HEK293 (cell line): ENCODE results near the gene UBXN10.
"Not testable (repeated sequence)": the region's sequence is repeated elsewhere in the genome, so short reads cannot be mapped to it uniquely, and the experiment has no call there.

ENCODE experiments used
- CTCF ChIA-PET: fragments of 350-600 bp; formaldehyde crosslinking; extraction: SDS; loops from one replicate; lab custom pipeline; 2021; ENCODE audit warnings: antibody characterized with exemption; lab: Yijun Ruan, JAX
- POLR2A ChIA-PET: fragments of 300-600 bp; formaldehyde crosslinking; extraction: SDS; loops from one replicate; lab custom pipeline; 2020; ENCODE audit warnings: antibody characterized with exemption, inconsistent platforms; lab: Yijun Ruan, JAX
- H3K27ac ChIP-seq: fragments of 200-500 bp; sonication (Bioruptor generic); 2 replicates; pipeline ENCODE4 v1.5.1; 2014; ENCODE audit warnings: low read depth, low read length, control low read depth, inconsistent platforms; ENCODE audit errors: extremely low read depth
- H3K36me3 ChIP-seq, 2 experiments: fragments of 200-500 bp in 1 of 2; sonication (Bioruptor generic) in 1 of 2; 1 replicate in 1 of 2; 2 replicates in 1 of 2; pipeline ENCODE4 v1.5.1; 2014 to 2017; ENCODE audit warnings: inconsistent platforms in 2 of 2, low read length in 2 of 2; ENCODE audit not compliant: control insufficient read depth in 2 of 2, insufficient read depth in 1 of 2
- H3K4me1 ChIP-seq: fragments of 200-500 bp; sonication (Bioruptor generic); 2 replicates; pipeline ENCODE4 v1.5.1; 2014; ENCODE audit warnings: mild to moderate bottlenecking, low read length, inconsistent platforms; ENCODE audit not compliant: control insufficient read depth, insufficient read depth
- H3K4me3 ChIP-seq: 2 replicates; pipeline ENCODE4 v1.5.1; 2011; ENCODE audit warnings: low read depth, mild to moderate bottlenecking, control low read depth, low read length, moderate library complexity
- H3K9me3 ChIP-seq: fragments of 200-500 bp; sonication (Bioruptor generic); 2 replicates; pipeline ENCODE4 v1.5.1; 2014; ENCODE audit warnings: low read depth, low read length, inconsistent platforms; ENCODE audit not compliant: control insufficient read depth, insufficient read depth
- BCL11A ChIP-seq: fragments of 450-650 bp; formaldehyde crosslinking; IDR thresholded peaks from 2 replicates; pipeline ENCODE4 v1.5.1; 2016; ENCODE audit warnings: low read depth, missing biosample characterization, missing genetic modification characterization
- GLIS1 ChIP-seq: fragments of 450-650 bp; formaldehyde crosslinking; IDR thresholded peaks from 2 replicates; pipeline ENCODE4 v1.5.1; 2016; ENCODE audit warnings: missing biosample characterization, missing genetic modification characterization
- KLF7 ChIP-seq: fragments of 450-650 bp; formaldehyde crosslinking; IDR thresholded peaks from 2 replicates; pipeline ENCODE4 v1.5.1; 2016; ENCODE audit warnings: missing biosample characterization, missing genetic modification characterization, borderline replicate concordance
- PRDM1 ChIP-seq: fragments of 450-650 bp; formaldehyde crosslinking; IDR thresholded peaks from 2 replicates; pipeline ENCODE4; 2016; ENCODE audit warnings: missing biosample characterization, missing genetic modification characterization
- SCRT1 ChIP-seq: fragments of 450-650 bp; formaldehyde crosslinking; IDR thresholded peaks from 2 replicates; pipeline ENCODE4 v1.5.1; 2016; ENCODE audit warnings: missing biosample characterization, missing genetic modification characterization, borderline replicate concordance
- SETDB1 ChIP-seq: IDR thresholded peaks from one replicate; pipeline ENCODE4 v1.6.1; 2017; ENCODE audit warnings: mild to moderate bottlenecking, low read length, moderate library complexity, mixed read lengths; ENCODE audit not compliant: insufficient read length
- TCF7L2 ChIP-seq: IDR thresholded peaks from 2 replicates; pipeline ENCODE4 v1.6.1; 2011; ENCODE audit warnings: low read depth, mild to moderate bottlenecking, inconsistent platforms, low read length, moderate library complexity, borderline replicate concordance
- TRIM28 ChIP-seq: IDR thresholded peaks from 2 replicates; pipeline ENCODE4 v1.6.1; 2011; ENCODE audit warnings: low read length, control low read depth, borderline replicate concordance
- WT1 ChIP-seq: fragments of 450-650 bp; formaldehyde crosslinking; IDR thresholded peaks from 2 replicates; pipeline ENCODE4 v1.5.1; 2016; ENCODE audit warnings: missing biosample characterization, missing genetic modification characterization
- ZFP3 ChIP-seq: fragments of 450-650 bp; formaldehyde crosslinking; IDR thresholded peaks from 2 replicates; pipeline ENCODE4 v1.5.1; 2016; ENCODE audit warnings: low read depth, missing biosample characterization, missing genetic modification characterization
- ZIC2 ChIP-seq: fragments of 450-650 bp; formaldehyde crosslinking; IDR thresholded peaks from 2 replicates; pipeline ENCODE4 v1.5.1; 2016; ENCODE audit warnings: missing biosample characterization, missing genetic modification characterization
- ZNF157 ChIP-seq: fragments of 450-650 bp; formaldehyde crosslinking; IDR thresholded peaks from 2 replicates; pipeline ENCODE4 v1.5.1; 2016; ENCODE audit warnings: missing biosample characterization, missing genetic modification characterization
- ZNF175 ChIP-seq: fragments of 450-650 bp; formaldehyde crosslinking; IDR thresholded peaks from 2 replicates; pipeline ENCODE4 v1.5.1; 2016; ENCODE audit warnings: missing biosample characterization, missing genetic modification characterization
- ZNF23 ChIP-seq: fragments of 450-650 bp; formaldehyde crosslinking; IDR thresholded peaks from 2 replicates; pipeline ENCODE4 v1.5.1; 2016; ENCODE audit warnings: missing biosample characterization, missing genetic modification characterization, borderline replicate concordance
- ZNF266 ChIP-seq: fragments of 450-650 bp; formaldehyde crosslinking; IDR thresholded peaks from 2 replicates; pipeline ENCODE4 v1.5.1; 2016; ENCODE audit warnings: missing biosample characterization, missing genetic modification characterization, low read depth
- ZNF292 ChIP-seq: fragments of 450-650 bp; formaldehyde crosslinking; IDR thresholded peaks from 2 replicates; pipeline ENCODE4 v1.5.1; 2016; ENCODE audit warnings: low read depth, missing biosample characterization, missing genetic modification characterization, borderline replicate concordance
- ZNF302 ChIP-seq: fragments of 450-650 bp; formaldehyde crosslinking; IDR thresholded peaks from 2 replicates; pipeline ENCODE4 v1.5.1; 2016; ENCODE audit warnings: missing biosample characterization, missing genetic modification characterization, low read depth
- ZNF391 ChIP-seq: fragments of 450-650 bp; formaldehyde crosslinking; IDR thresholded peaks from 2 replicates; pipeline ENCODE4 v1.5.1; 2016; ENCODE audit warnings: low read depth, missing biosample characterization, missing genetic modification characterization, borderline replicate concordance
- ZNF510 ChIP-seq: fragments of 450-650 bp; formaldehyde crosslinking; IDR thresholded peaks from 2 replicates; pipeline ENCODE4 v1.5.1; 2018; ENCODE audit warnings: mild to moderate bottlenecking, missing genetic modification characterization, missing biosample characterization; ENCODE audit not compliant: insufficient replicate concordance
- ZNF544 ChIP-seq: fragments of 450-650 bp; formaldehyde crosslinking; IDR thresholded peaks from 2 replicates; pipeline ENCODE4 v1.5.0; 2017; ENCODE audit warnings: missing biosample characterization, missing genetic modification characterization
- ZNF558 ChIP-seq: fragments of 450-650 bp; formaldehyde crosslinking; IDR thresholded peaks from 2 replicates; pipeline ENCODE4 v1.5.1; 2016; ENCODE audit warnings: missing biosample characterization, missing genetic modification characterization
- ZNF629 ChIP-seq: fragments of 450-650 bp; formaldehyde crosslinking; IDR thresholded peaks from 2 replicates; pipeline ENCODE4 v1.5.1; 2017; ENCODE audit warnings: missing biosample characterization, missing genetic modification characterization
- ZNF658 ChIP-seq: fragments of 450-650 bp; formaldehyde crosslinking; IDR thresholded peaks from 2 replicates; pipeline ENCODE4; 2016; ENCODE audit warnings: missing biosample characterization, missing genetic modification characterization
- TF ChIP-seq, protein P1 (sequence below): fragments of 450-650 bp; formaldehyde crosslinking; IDR thresholded peaks from 2 replicates; pipeline ENCODE4 v1.5.1; 2016; ENCODE audit warnings: missing biosample characterization, missing genetic modification characterization
- TF ChIP-seq, protein P2 (sequence below): fragments of 450-650 bp; formaldehyde crosslinking; IDR thresholded peaks from 2 replicates; pipeline ENCODE4 v1.5.1; 2016; ENCODE audit warnings: missing biosample characterization, missing genetic modification characterization
- TF ChIP-seq, protein P3 (sequence below): fragments of 450-650 bp; formaldehyde crosslinking; IDR thresholded peaks from 2 replicates; pipeline ENCODE4 v1.5.1; 2016; ENCODE audit warnings: missing biosample characterization, missing genetic modification characterization
- TF ChIP-seq, protein P4 (sequence below): fragments of 450-650 bp; formaldehyde crosslinking; IDR thresholded peaks from 2 replicates; pipeline ENCODE4 v1.5.0; 2017; ENCODE audit warnings: missing biosample characterization, missing genetic modification characterization, borderline replicate concordance

The UBXN10 gene

DNA sequence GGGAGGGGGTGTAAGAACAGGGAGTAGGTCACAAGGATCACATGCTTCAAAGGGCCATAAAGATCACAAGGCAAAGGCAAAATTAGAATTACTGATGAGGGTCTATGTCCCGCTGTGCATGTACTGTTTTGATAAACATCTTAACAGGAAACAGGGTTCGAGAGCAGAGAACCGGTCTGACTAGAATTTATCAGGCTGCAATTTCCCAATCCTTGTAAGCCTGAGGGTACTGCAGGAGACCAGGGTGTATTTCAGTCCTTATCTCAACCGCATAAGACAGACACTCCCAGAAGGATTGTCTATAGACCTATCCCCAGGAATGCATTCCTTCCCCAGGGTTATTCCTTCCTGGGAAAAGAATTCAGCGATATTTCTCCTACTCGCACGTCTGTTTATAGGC, 46.7 kb downstream of the UBXN10 start:
- peak; percentile 68; the same call in 1 of the 2 replicates for TF ChIP-seq TCF7L2
- 0 out of 2 replicates have a peak, but pooled peaks have one; percentile 54 for TF ChIP-seq TRIM28
- peak; percentile 36 for TF ChIP-seq SETDB1
- H3K27ac ChIP-seq, H3K9me3 ChIP-seq, POLR2A ChIA-PET, H3K36me3 ChIP-seq, H3K4me1 ChIP-seq, H3K4me3 ChIP-seq: not testable (repeated sequence)
- CTCF ChIA-PET, result interaction anchor here (0.6 to 1.5 kb wide), 6 partner anchors 11 to 80 kb away, joined by 3 to 4 read pairs (median 4); no protein-coding TSS in a partner anchor

DNA sequence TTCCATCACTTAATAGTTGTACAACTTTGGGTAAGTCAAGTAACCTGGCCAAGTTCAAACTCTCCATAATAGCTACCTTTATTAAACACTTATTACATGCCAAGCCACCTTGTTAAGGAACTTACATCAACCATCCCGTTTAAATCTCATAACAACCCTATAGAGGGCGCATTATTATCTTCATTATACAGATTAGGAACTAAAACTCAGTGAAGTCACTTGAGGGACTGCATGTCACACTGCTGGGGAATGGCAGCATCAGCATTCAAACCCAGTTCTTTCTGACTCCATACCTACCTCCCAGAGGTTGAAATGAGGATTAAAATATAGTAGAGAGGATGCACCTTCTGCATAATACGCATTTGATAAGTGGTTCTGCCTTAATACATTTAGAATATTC, 47.5 kb downstream of the UBXN10 start:
- ChIA-PET POLR2A (no interaction called here), CTCF (interaction anchor here (0.6 to 1.9 kb wide), 8 partner anchors 18 to 273 kb away, joined by 3 to 5 read pairs (median 4); no protein-coding TSS in a partner anchor)
- no peak for TF ChIP-seq ZNF391 (tag by site-specific recombination)
- no peak for TF ChIP-seq ZNF157 (tag by site-specific recombination)
- TF ChIP-seq GLIS1 (tag by site-specific recombination), result no peak
- no peak for TF ChIP-seq ZIC2
- no peak for TF ChIP-seq ZNF510
- TF ChIP-seq BCL11A (tag by site-specific recombination), result no peak
- no peak for TF ChIP-seq ZNF175 (tag by site-specific recombination)
- TF ChIP-seq, protein P1, sequence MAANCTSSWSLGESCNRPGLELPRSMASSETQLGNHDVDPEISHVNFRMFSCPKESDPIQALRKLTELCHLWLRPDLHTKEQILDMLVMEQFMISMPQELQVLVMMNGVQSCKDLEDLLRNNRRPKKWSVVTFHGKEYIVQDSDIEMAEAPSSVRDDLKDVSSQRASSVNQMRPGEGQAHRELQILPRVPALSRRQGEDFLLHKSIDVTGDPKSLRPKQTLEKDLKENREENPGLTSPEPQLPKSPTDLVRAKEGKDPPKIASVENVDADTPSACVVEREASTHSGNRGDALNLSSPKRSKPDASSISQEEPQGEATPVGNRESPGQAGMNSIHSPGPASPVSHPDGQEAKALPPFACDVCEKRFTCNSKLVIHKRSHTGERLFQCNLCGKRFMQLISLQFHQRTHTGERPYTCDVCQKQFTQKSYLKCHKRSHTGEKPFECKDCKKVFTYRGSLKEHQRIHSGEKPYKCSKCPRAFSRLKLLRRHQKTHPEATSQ (tag by site-specific recombination), result no peak
- no peak for TF ChIP-seq ZNF23 (tag by site-specific recombination)
- Histone ChIP-seq H3K36me3 (no peaks in the 10 kb centered on the region), H3K4me3 (no peak overlapping the region), H3K4me1 (no peaks in the 10 kb centered on the region), H3K27ac (no peak overlapping the region), H3K9me3 (no peaks in the 10 kb centered on the region)

DNA sequence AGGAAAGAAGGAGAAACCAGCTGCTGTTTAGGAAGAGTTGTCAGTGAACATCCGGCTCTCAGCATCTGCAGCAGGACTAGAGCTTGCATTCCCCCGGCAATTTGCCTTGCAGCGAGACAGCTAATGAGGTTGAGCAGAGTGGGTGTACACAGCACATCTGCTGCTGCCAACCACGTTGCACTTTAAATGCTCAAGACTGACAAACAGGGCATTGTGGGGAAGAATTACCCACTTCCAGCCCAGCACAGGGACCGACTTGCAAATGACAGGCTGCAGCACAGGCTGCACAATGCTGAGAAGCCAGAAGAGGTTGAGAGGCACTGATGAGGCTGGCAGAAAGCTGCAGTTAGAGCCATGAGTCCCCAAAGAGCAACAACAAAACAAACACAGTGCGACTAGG, 48.0 kb downstream of the UBXN10 start:
- no peak overlapping the region for H3K27ac ChIP-seq
- ChIA-PET CTCF (interaction anchor here (0.9 to 1.9 kb wide), 3 partner anchors 20 to 27 kb away, joined by 3 to 5 read pairs (median 4); no protein-coding TSS in a partner anchor), POLR2A (no interaction called here)
- no peaks in the 10 kb centered on the region for H3K4me1 ChIP-seq
- H3K9me3 ChIP-seq, result no peaks in the 10 kb centered on the region
- H3K4me3 ChIP-seq, result no peak overlapping the region
- H3K36me3 ChIP-seq, result no peaks in the 10 kb centered on the region
- no peak for TF ChIP-seq ZNF302
- no peak for TF ChIP-seq PRDM1
- TF ChIP-seq ZNF658 (tag by site-specific recombination), result no peak
- TF ChIP-seq ZNF558 (tag by site-specific recombination), result no peak
- TF ChIP-seq ZNF266 (tag by site-specific recombination), result no peak
- TF ChIP-seq ZNF544 (tag by site-specific recombination), result no peak
- TF ChIP-seq ZNF629 (tag by site-specific recombination), result no peak
- no peak for TF ChIP-seq WT1 (tag by site-specific recombination)
- TF ChIP-seq, protein P2, sequence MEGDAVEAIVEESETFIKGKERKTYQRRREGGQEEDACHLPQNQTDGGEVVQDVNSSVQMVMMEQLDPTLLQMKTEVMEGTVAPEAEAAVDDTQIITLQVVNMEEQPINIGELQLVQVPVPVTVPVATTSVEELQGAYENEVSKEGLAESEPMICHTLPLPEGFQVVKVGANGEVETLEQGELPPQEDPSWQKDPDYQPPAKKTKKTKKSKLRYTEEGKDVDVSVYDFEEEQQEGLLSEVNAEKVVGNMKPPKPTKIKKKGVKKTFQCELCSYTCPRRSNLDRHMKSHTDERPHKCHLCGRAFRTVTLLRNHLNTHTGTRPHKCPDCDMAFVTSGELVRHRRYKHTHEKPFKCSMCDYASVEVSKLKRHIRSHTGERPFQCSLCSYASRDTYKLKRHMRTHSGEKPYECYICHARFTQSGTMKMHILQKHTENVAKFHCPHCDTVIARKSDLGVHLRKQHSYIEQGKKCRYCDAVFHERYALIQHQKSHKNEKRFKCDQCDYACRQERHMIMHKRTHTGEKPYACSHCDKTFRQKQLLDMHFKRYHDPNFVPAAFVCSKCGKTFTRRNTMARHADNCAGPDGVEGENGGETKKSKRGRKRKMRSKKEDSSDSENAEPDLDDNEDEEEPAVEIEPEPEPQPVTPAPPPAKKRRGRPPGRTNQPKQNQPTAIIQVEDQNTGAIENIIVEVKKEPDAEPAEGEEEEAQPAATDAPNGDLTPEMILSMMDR (tag by site-specific recombination), result no peak
- TF ChIP-seq SCRT1 (tag by site-specific recombination), result no peak
- no peak for TF ChIP-seq SETDB1
- no peak for TF ChIP-seq ZFP3 (tag by site-specific recombination)
- TF ChIP-seq KLF7 (tag by site-specific recombination), result no peak
- no peak for TF ChIP-seq ZNF292 (tag by site-specific recombination)
- TF ChIP-seq, protein P3, sequence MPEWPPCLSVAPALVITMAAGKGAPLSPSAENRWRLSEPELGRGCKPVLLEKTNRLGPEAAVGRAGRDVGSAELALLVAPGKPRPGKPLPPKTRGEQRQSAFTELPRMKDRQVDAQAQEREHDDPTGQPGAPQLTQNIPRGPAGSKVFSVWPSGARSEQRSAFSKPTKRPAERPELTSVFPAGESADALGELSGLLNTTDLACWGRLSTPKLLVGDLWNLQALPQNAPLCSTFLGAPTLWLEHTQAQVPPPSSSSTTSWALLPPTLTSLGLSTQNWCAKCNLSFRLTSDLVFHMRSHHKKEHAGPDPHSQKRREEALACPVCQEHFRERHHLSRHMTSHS (tag by site-specific recombination), result no peak
- TF ChIP-seq, protein P4, sequence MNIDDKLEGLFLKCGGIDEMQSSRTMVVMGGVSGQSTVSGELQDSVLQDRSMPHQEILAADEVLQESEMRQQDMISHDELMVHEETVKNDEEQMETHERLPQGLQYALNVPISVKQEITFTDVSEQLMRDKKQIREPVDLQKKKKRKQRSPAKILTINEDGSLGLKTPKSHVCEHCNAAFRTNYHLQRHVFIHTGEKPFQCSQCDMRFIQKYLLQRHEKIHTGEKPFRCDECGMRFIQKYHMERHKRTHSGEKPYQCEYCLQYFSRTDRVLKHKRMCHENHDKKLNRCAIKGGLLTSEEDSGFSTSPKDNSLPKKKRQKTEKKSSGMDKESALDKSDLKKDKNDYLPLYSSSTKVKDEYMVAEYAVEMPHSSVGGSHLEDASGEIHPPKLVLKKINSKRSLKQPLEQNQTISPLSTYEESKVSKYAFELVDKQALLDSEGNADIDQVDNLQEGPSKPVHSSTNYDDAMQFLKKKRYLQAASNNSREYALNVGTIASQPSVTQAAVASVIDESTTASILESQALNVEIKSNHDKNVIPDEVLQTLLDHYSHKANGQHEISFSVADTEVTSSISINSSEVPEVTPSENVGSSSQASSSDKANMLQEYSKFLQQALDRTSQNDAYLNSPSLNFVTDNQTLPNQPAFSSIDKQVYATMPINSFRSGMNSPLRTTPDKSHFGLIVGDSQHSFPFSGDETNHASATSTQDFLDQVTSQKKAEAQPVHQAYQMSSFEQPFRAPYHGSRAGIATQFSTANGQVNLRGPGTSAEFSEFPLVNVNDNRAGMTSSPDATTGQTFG (tag by site-specific recombination), result no peak
